ENCODE measurements around the gene VENTX. TPM values are rescaled to one million over a fixed set of nuclear protein-coding genes. Genes with fewer than 3 reads are reported as not detected.
A peak's percentile ranks its signal among the peaks of the same experiment; 100 is the strongest.

VENTX gene
- total RNA-seq, 1 experiment from 2014 or later: not detected

DNA sequence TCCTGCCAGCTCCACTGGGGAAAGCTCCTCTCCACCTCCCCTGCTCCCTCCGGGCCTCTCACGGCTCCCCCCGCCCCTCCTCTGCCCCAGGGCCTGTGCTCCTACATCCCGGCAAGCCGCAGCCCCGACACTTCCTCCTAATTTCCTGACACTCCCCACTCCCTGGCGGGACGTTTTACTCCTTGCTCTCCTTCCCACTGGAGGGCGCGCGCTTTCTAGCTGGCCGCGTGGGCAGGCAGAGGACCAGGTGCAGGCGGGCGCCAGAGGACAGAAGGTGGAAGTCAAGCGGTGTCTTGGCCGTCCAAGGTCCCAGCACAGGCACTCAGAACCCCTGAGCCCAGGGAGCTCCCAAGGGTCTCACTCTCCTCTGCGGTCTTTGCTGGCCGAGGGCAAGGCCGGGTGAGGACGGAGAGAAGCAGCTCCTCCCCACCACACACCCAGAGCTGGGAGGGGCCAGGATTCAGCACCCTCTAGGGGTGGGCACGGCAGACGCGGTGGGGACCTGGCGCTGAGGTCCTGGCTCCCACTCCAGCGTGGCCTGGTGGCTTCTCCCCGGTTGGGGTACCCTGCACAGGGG, 19.9 kb downstream of the VENTX start:
- POLR2A ChIA-PET: interaction anchor here (0.5 to 3.7 kb wide), 7 partner anchors 19 to 845 kb away, joined by 3 to 45 read pairs (median 3); partner anchors contain the start of gene ADAM8
- Mint-ChIP-seq H3K4me1 (ENCODE audit: insufficient read depth, unreplicated experiment) (peaks cover 33% of the 10 kb centered on the region), H3K36me3 (ENCODE audit: insufficient read depth, unreplicated experiment) (peaks cover 6% of the 10 kb centered on the region), H3K27me3 (ENCODE audit: insufficient read depth, unreplicated experiment) (no peaks in the 10 kb centered on the region), H3K4me3 (ENCODE audit: unreplicated experiment) (peak overlapping the region; percentile 44), H3K27ac (ENCODE audit: low read depth, unreplicated experiment) (peak overlapping the region; percentile 4), H3K9me3 (ENCODE audit: unreplicated experiment) (no peaks in the 10 kb centered on the region)
- CTCF ChIA-PET: interaction anchor here (0.6 to 3.9 kb wide), 24 partner anchors 10 to 756 kb away, joined by 3 to 25 read pairs (median 4); partner anchors contain the start of gene MTG1
- DNase-seq (ENCODE audit: unreplicated experiment): peak; percentile 87
- TF ChIP-seq, protein P1, sequence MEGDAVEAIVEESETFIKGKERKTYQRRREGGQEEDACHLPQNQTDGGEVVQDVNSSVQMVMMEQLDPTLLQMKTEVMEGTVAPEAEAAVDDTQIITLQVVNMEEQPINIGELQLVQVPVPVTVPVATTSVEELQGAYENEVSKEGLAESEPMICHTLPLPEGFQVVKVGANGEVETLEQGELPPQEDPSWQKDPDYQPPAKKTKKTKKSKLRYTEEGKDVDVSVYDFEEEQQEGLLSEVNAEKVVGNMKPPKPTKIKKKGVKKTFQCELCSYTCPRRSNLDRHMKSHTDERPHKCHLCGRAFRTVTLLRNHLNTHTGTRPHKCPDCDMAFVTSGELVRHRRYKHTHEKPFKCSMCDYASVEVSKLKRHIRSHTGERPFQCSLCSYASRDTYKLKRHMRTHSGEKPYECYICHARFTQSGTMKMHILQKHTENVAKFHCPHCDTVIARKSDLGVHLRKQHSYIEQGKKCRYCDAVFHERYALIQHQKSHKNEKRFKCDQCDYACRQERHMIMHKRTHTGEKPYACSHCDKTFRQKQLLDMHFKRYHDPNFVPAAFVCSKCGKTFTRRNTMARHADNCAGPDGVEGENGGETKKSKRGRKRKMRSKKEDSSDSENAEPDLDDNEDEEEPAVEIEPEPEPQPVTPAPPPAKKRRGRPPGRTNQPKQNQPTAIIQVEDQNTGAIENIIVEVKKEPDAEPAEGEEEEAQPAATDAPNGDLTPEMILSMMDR (IDR thresholded peaks at IDR 0.05; ENCODE audit: unreplicated experiment): peak; percentile 40
- intact Hi-C loops (cut with micrococcal nuclease): loop anchor here (1.0 to 5.0 kb wide), 3 partner anchors 21 to 353 kb away; no protein-coding TSS in a partner anchor
- BruUV-seq (replicated peaks): no TSS peak

DNA sequence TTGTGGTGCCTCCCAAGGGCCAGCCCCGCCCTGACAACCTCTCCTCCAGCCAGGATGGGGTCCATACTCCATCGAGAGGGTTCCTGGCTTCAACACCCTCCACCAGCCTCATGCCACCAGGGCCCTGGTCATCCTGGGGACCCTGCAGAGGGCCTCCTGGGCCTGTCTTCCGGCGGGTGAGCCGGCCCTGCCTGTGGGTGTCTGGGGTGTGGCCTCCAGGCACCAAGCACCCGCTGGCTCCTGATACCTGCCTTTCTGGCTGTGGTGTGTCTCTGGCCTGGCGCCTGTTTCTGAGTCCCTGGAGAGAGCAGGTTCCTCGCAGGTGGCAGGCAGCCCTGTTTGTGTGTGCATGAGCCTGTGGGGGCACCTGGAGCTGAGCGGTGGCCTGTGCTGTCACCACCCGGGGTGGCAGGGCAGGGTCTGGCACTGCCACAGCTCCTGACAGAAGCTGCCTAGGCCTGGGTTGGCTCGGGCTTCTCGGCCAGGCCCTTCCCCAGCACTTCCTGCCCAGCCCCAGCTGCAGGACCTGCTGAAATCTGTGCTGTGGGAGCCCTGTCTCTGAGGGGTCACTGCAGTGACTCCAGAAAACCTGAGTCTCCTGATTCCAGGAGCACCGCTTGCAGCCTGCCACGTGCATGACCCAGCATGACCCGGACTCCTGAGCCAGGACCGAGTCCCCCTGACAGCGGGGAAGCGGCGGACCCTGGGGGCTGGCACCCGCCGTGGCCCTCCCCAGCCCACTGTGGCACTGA, 20.6 kb downstream of the VENTX start:
- intact Hi-C loops (cut with micrococcal nuclease): loop anchor here (2.0 to 5.0 kb wide), 2 partner anchors 21 to 116 kb away; no protein-coding TSS in a partner anchor
- TF ChIP-seq, protein P1 (IDR thresholded peaks at IDR 0.05; ENCODE audit: unreplicated experiment): no peak
- no peaks in the 10 kb centered on the region for H3K9me3 Mint-ChIP-seq (ENCODE audit: unreplicated experiment)
- H3K27me3 Mint-ChIP-seq (ENCODE audit: insufficient read depth, unreplicated experiment): no peaks in the 10 kb centered on the region
- POLR2A ChIA-PET: interaction anchor here (0.7 to 3.7 kb wide), 4 partner anchors 19 to 478 kb away, joined by 3 to 45 read pairs (median 5); partner anchors contain the start of gene ADAM8
- H3K4me3 Mint-ChIP-seq (ENCODE audit: unreplicated experiment): peak overlapping the region; percentile 44
- H3K27ac Mint-ChIP-seq (ENCODE audit: low read depth, unreplicated experiment): peak overlapping the region; percentile 4
- CTCF ChIA-PET: interaction anchor here (0.6 to 3.9 kb wide), 25 partner anchors 9 to 757 kb away, joined by 3 to 25 read pairs (median 3); partner anchors contain the start of gene MTG1
- peaks cover 33% of the 10 kb centered on the region for H3K4me1 Mint-ChIP-seq (ENCODE audit: insufficient read depth, unreplicated experiment)
- peaks cover 6% of the 10 kb centered on the region for H3K36me3 Mint-ChIP-seq (ENCODE audit: insufficient read depth, unreplicated experiment)
- no TSS peak for BruUV-seq (replicated peaks)
- peak; percentile 78 for DNase-seq (ENCODE audit: unreplicated experiment)

DNA sequence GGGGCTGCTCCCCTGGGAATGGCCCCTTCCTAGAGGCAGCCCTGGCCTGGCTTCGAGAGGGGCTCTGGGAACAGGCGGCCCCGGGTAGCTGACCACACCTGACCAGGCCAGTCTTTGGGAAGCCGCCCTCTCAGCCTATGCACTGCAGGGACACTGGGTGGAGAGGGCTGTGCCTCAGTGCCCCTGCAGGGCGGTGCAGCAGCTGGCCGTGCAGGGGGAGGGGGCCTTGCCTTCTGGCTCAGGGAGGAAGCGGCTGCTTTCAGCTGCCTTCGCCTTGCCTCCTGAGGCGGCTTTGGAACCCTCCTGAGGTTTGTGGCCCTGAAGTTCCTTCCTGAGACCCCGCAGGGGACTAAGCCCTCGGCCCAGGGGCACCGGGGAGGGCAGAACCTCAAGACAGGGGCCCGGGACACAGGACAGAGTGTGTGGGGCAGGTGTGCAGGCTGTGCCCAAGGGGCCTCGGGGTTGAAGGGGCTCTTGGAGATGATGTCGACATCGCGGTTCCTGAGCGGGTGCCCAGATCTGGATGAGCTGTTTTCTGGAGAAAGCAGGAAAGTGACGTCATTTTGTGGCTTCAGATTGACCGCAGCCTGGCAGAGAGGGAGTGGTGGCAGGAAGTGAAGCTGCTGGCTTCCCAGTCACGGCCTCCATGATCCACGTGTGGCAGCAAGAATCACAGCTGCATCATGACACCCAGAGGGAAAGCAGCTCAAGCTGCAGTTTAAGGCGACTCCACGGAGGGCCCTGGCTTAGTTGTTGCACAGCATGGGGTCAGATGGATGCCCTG, 21.4 kb downstream of the VENTX start:
- TF ChIP-seq, protein P1 (IDR thresholded peaks at IDR 0.05; ENCODE audit: unreplicated experiment): no peak
- Mint-ChIP-seq H3K4me1 (ENCODE audit: insufficient read depth, unreplicated experiment) (peaks cover 33% of the 10 kb centered on the region), H3K27ac (ENCODE audit: low read depth, unreplicated experiment) (peak overlapping the region; percentile 97), H3K36me3 (ENCODE audit: insufficient read depth, unreplicated experiment) (peaks cover 6% of the 10 kb centered on the region), H3K4me3 (ENCODE audit: unreplicated experiment) (peak overlapping the region; percentile 68), H3K9me3 (ENCODE audit: unreplicated experiment) (no peaks in the 10 kb centered on the region), H3K27me3 (ENCODE audit: insufficient read depth, unreplicated experiment) (no peaks in the 10 kb centered on the region)
- no TSS peak for BruUV-seq (replicated peaks)
- POLR2A ChIA-PET: interaction anchor here (0.8 to 3.7 kb wide), 8 partner anchors 18 to 939 kb away, joined by 3 to 45 read pairs (median 4); partner anchors contain the start of gene ADAM8
- peak; percentile 99 for DNase-seq (ENCODE audit: unreplicated experiment)
- CTCF ChIA-PET: interaction anchor here (0.6 to 3.9 kb wide), 10 partner anchors 16 to 426 kb away, joined by 3 to 25 read pairs (median 4); no protein-coding TSS in a partner anchor
- intact Hi-C loops (cut with micrococcal nuclease): loop anchor here (1.0 to 5.0 kb wide), 3 partner anchors 20 to 117 kb away; no protein-coding TSS in a partner anchor
